ENCODE data around the gene PXMP2.

DNA sequence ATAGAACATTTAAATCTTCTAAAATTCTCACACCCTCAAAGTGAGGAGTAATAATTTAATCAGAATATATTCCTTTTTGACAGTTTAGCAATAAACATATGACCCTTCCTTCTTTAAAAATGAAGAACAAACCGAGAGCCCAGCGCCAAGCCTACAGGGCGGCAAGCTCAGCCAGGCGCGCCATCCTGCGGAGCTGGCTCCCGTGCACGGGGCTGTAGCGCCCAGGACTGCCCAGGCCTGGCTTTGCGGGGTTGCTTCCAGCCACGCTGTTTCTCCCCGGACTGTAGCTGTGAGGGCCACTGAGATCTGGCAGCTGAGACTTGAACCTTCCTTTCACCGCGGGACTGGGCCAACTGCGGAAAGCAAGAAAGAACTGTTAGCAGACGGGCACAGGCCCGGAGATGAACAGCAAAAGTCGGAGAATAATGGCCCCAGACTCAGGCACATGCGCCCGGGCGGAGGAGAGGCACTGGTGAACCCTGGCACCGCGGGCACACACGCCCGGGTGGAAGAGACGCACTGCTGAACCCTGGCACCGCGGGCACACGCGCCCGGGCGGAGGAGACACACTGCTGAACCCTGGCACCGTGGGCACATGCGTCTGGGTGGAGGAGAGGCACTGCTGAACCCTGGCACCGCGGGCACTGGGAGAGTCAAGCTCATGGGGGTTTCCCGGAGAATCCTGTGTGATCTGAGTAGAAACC, 39.9 kb downstream of the PXMP2 start:
- TF ChIP-seq POLR2A (IDR thresholded peaks at IDR 0.05; ENCODE audit: low read length) (no peak), GATA1 (IDR thresholded peaks at IDR 0.05; ENCODE audit: low read depth, low read length) (no peak)

All from erythroblast (primary cell).